CD4-positive, alpha-beta T cell treated with Interleukin-15 for 4 hours (primary cell): ENCODE data around the gene LTB4R2.

ENCODE experiments used
- DNase-seq: peaks from one replicate; pipeline ENCODE4 v3.0.0-alpha.2; 2020; ENCODE audit warnings: low spot score

Gene LTB4R2

GRCh38 chr14:24299255-24300191, 10.4 kb upstream of the LTB4R2 start, which contains the start of the genes DHRS1 and NOP9:
Gene DHRS1 (minus strand): TSS chr14:24299780. CDS start chr14:24299106, 674 bp downstream.
Gene NOP9 (plus strand): TSS chr14:24299850. CDS start chr14:24299955, 105 bp downstream.
- peak; percentile 89 for DNase-seq

- DNase-seq, result no peak
Measured at GRCh38 chr14:24300326-24300980, 9.5 kb upstream of the LTB4R2 start.

GRCh38 chr14:24304019-24304387, 5.9 kb upstream of the LTB4R2 start:
- no peak for DNase-seq

- DNase-seq, result no peak
Measured at GRCh38 chr14:24307156-24307574, 2.8 kb upstream of the LTB4R2 start.

GRCh38 chr14:24307575-24308341, 2.2 kb upstream of the LTB4R2 start, which contains the start of gene CIDEB:
Gene CIDEB (minus strand): TSS chr14:24307977. CDS start chr14:24307858, 119 bp downstream.
- peak; percentile 72 for DNase-seq

GRCh38 chr14:24308342-24309124, 1.4 kb upstream of the LTB4R2 start:
- no peak for DNase-seq

GRCh38 chr14:24310265-24310645, 315 bp downstream of the LTB4R2 start:
- DNase-seq, result no peak

- DNase-seq, result peak; percentile 71
Measured at GRCh38 chr14:24310646-24311604, 985 bp downstream of the LTB4R2 start, which contains the start of gene LTB4R. Gene LTB4R (plus strand): TSS chr14:24311502. CDS start chr14:24315652, 4,150 bp downstream.

GRCh38 chr14:24311837-24312615, 2.1 kb downstream of the LTB4R2 start:
- DNase-seq, result no peak

GRCh38 chr14:24312736-24313507, 3.0 kb downstream of the LTB4R2 start:
- DNase-seq, result peak; percentile 44

GRCh38 chr14:24313913-24314312, 4.0 kb downstream of the LTB4R2 start:
- no peak for DNase-seq

GRCh38 chr14:24314377-24315193, 4.6 kb downstream of the LTB4R2 start:
- DNase-seq, result no peak

- no peak for DNase-seq
Measured at GRCh38 chr14:24315243-24315806, 5.4 kb downstream of the LTB4R2 start.

GRCh38 chr14:24315807-24316596, 6.1 kb downstream of the LTB4R2 start:
- no peak for DNase-seq

GRCh38 chr14:24316597-24316950, 6.6 kb downstream of the LTB4R2 start:
- DNase-seq, result no peak

- no peak for DNase-seq
Measured at GRCh38 chr14:24317141-24317928, 7.4 kb downstream of the LTB4R2 start.
